ENCODE data around the gene SYP. TPM values are rescaled to one million over a fixed set of nuclear protein-coding genes. Genes with fewer than 3 reads are reported as not detected.

SYP gene
- total RNA-seq, 4 donors from 2014 or later, result 4.5 to 12.0 (median 6.1) TPM

- Histone ChIP-seq H3K9me3 (no peaks in the 10 kb centered on the region), H3K27ac (replicated peaks in 1 of 4) (peak overlapping the region; percentile 86 to 91 (median 90)), H3K4me3 (peak overlapping the region; percentile 47 to 60 (median 52)), H3K36me3 (no peaks in the 10 kb centered on the region), H3K27me3 (no peaks in the 10 kb centered on the region), H3K4me1 (peaks cover 3 to 50% (median 30%) of the 10 kb centered on the region in 4 donors)
- no peak for DNase-seq (ENCODE audit: extremely low spot score)
- TF ChIP-seq EP300 (IDR thresholded peaks at IDR 0.05) (no peak), CTCF (IDR thresholded peaks at IDR 0.05) (no peak), POLR2A (IDR thresholded peaks at IDR 0.05; ENCODE audit: low read depth) (no peak), POLR2AphosphoS5 (IDR thresholded peaks at IDR 0.05) (no peak)
- 75% methylated on average over 3 of the region's 3 CpGs for WGBS
- intact Hi-C loops (cut with DNase I), result loop anchor here (10.0 kb wide), 1 partner anchor 1513 kb away; the partner anchor contains the start of genes ELK1 and UXT
Measured at GRCh38 chrX:49167740-49168108, 32.3 kb downstream of the SYP start.

- TF ChIP-seq POLR2A (IDR thresholded peaks at IDR 0.05; ENCODE audit: low read depth), result no peak
- peak; percentile 89 to 92 for TF ChIP-seq POLR2AphosphoS5 (IDR thresholded peaks at IDR 0.05)
- TF ChIP-seq EP300 (IDR thresholded peaks at IDR 0.05), result no peak
- H3K9me3 ChIP-seq, result no peaks in the 10 kb centered on the region
- no peak for DNase-seq (ENCODE audit: extremely low spot score)
- intact Hi-C loops (cut with DNase I), result loop anchor here (10.0 kb wide), 1 partner anchor 1512 kb away; the partner anchor contains the start of genes ELK1 and UXT
- peaks cover 3 to 49% (median 31%) of the 10 kb centered on the region in 4 donors for H3K4me1 ChIP-seq
- peak overlapping the region; percentile 47 to 60 (median 52) for H3K4me3 ChIP-seq
- no peaks in the 10 kb centered on the region for H3K36me3 ChIP-seq
- WGBS, result 35% methylated on average over 20 of the region's 35 CpGs
- H3K27ac ChIP-seq (replicated peaks in 1 of 4), result peak overlapping the region; percentile 86 to 91 (median 90)
- no peaks in the 10 kb centered on the region for H3K27me3 ChIP-seq
Measured at GRCh38 chrX:49166914-49167739, 32.9 kb downstream of the SYP start.

GRCh38 chrX:49165901-49166881 is 33.8 kb downstream of the SYP start:
- H3K27me3 ChIP-seq, result no peaks in the 10 kb centered on the region
- peak in 2 of 3 experiments; percentile 21 to 33 for TF ChIP-seq CTCF (IDR thresholded peaks at IDR 0.05)
- TF ChIP-seq POLR2A (IDR thresholded peaks at IDR 0.05; ENCODE audit: low read depth), result peak; percentile 19
- TF ChIP-seq POLR2AphosphoS5 (IDR thresholded peaks at IDR 0.05), result peak; percentile 51 to 58
- TF ChIP-seq EP300 (IDR thresholded peaks at IDR 0.05), result no peak
- H3K4me1 ChIP-seq, result peaks cover 3 to 49% (median 31%) of the 10 kb centered on the region in 4 donors
- H3K9me3 ChIP-seq, result no peaks in the 10 kb centered on the region
- intact Hi-C loops (cut with DNase I), result loop anchor here (10.0 kb wide), 1 partner anchor 1511 kb away; the partner anchor contains the start of genes ELK1 and UXT
- peak overlapping the region; percentile 86 to 91 (median 90) for H3K27ac ChIP-seq (replicated peaks in 1 of 4)
- DNase-seq (ENCODE audit: extremely low spot score), result peak; percentile 93
- 38% methylated on average over 27 of the region's 61 CpGs for WGBS
- H3K4me3 ChIP-seq, result peak overlapping the region; percentile 47 to 60 (median 52)
- H3K36me3 ChIP-seq, result no peaks in the 10 kb centered on the region

- no peak for DNase-seq (ENCODE audit: extremely low spot score)
- H3K27ac ChIP-seq (replicated peaks in 1 of 4), result peak overlapping the region; percentile 86 to 91 (median 90)
- no peaks in the 10 kb centered on the region for H3K9me3 ChIP-seq
- no peaks in the 10 kb centered on the region for H3K27me3 ChIP-seq
- intact Hi-C loops (cut with DNase I), result loop anchor here (10.0 kb wide), 1 partner anchor 1510 kb away; the partner anchor contains the start of genes ELK1 and UXT
- H3K4me1 ChIP-seq, result peaks cover 3 to 45% (median 29%) of the 10 kb centered on the region in 4 donors
- no peak for TF ChIP-seq POLR2AphosphoS5 (IDR thresholded peaks at IDR 0.05)
- TF ChIP-seq POLR2A (IDR thresholded peaks at IDR 0.05; ENCODE audit: low read depth), result no peak
- TF ChIP-seq CTCF (IDR thresholded peaks at IDR 0.05), result no peak
- WGBS, result 83% methylated on average over 16 of the region's 31 CpGs
- H3K4me3 ChIP-seq, result no peak overlapping the region
- no peaks in the 10 kb centered on the region for H3K36me3 ChIP-seq
Measured at GRCh38 chrX:49164589-49165360, 35.2 kb downstream of the SYP start.
